ACC112 (cell line): ENCODE data around the gene PPP1R15A.
A peak's percentile ranks its signal among the peaks of the same experiment; 100 is the strongest.

Experiments
- H2AFZ ChIP-seq: fragments of 200-600 bp; sonication (generic); one replicate; pipeline ENCODE4 v1.6.0; 2017; ENCODE audit warnings: antibody characterized with exemption, low read length; ENCODE audit not compliant: unreplicated experiment
- H3K27ac ChIP-seq: fragments of 200-600 bp; sonication (generic); 2 replicates; pipeline ENCODE4 v1.5.1; 2014; ENCODE audit warnings: low read depth, mild to moderate bottlenecking, antibody characterized with exemption, low read length, moderate library complexity
- H3K27me3 ChIP-seq: fragments of 200-600 bp; sonication (generic); 2 replicates; pipeline ENCODE4 v1.6.1; 2014; ENCODE audit warnings: mild to moderate bottlenecking, antibody characterized with exemption, low read length, moderate library complexity, mixed read lengths; ENCODE audit not compliant: insufficient read depth
- H3K36me3 ChIP-seq: fragments of 200-600 bp; sonication (generic); 2 replicates; pipeline ENCODE4 v1.6.1; 2016; ENCODE audit warnings: mild to moderate bottlenecking, antibody characterized with exemption, low read length, moderate library complexity, mixed read lengths; ENCODE audit not compliant: insufficient read depth
- H3K4me1 ChIP-seq: fragments of 200-600 bp; sonication (generic); one replicate; pipeline ENCODE4 v1.6.1; 2016; ENCODE audit warnings: low read length, mixed read lengths; ENCODE audit not compliant: insufficient read depth, unreplicated experiment, control insufficient read depth
- H3K4me3 ChIP-seq: fragments of 200-600 bp; sonication (generic); 2 replicates; pipeline ENCODE4 v1.5.1; 2014; ENCODE audit warnings: mild to moderate bottlenecking, low read depth, low read length
- H3K79me2 ChIP-seq: fragments of 200-600 bp; sonication (generic); one replicate; pipeline ENCODE4 v1.6.0; 2016; ENCODE audit warnings: low read length; ENCODE audit not compliant: control insufficient read depth, unreplicated experiment, insufficient read depth

The PPP1R15A gene

GRCh38 chr19:48858984-48859710, 13.1 kb upstream of the PPP1R15A start:
- H3K27ac ChIP-seq: no peak overlapping the region
- no peak overlapping the region for H3K4me3 ChIP-seq
- H3K4me1 ChIP-seq: no peaks in the 10 kb centered on the region
- H3K36me3 ChIP-seq: peaks cover 9% of the 10 kb centered on the region
- H3K27me3 ChIP-seq: no peaks in the 10 kb centered on the region
- H3K79me2 ChIP-seq: no peaks in the 10 kb centered on the region
- no peak overlapping the region for H2AFZ ChIP-seq

GRCh38 chr19:48859711-48860572, 12.3 kb upstream of the PPP1R15A start:
- no peak overlapping the region for H3K4me3 ChIP-seq
- H3K27me3 ChIP-seq: no peaks in the 10 kb centered on the region
- H2AFZ ChIP-seq: no peak overlapping the region
- H3K79me2 ChIP-seq: peaks cover 3% of the 10 kb centered on the region
- no peak overlapping the region for H3K27ac ChIP-seq
- H3K4me1 ChIP-seq: no peaks in the 10 kb centered on the region
- H3K36me3 ChIP-seq: peaks cover 14% of the 10 kb centered on the region

GRCh38 chr19:48861313-48861712, 10.9 kb upstream of the PPP1R15A start:
- Histone ChIP-seq H2AFZ (no peak overlapping the region), H3K27ac (no peak overlapping the region), H3K4me1 (peaks cover 2% of the 10 kb centered on the region), H3K36me3 (peaks cover 15% of the 10 kb centered on the region), H3K27me3 (no peaks in the 10 kb centered on the region), H3K79me2 (peaks cover 8% of the 10 kb centered on the region), H3K4me3 (no peak overlapping the region)

GRCh38 chr19:48862827-48863226, 9.4 kb upstream of the PPP1R15A start:
- Histone ChIP-seq H3K27ac (no peak overlapping the region), H3K36me3 (peaks cover 15% of the 10 kb centered on the region), H3K27me3 (no peaks in the 10 kb centered on the region), H3K4me3 (no peak overlapping the region), H3K4me1 (peaks cover 5% of the 10 kb centered on the region), H2AFZ (no peak overlapping the region), H3K79me2 (peaks cover 22% of the 10 kb centered on the region)

- Histone ChIP-seq H3K4me3 (peak overlapping the region; percentile 97), H3K27ac (peak overlapping the region; percentile 55), H3K36me3 (peaks cover 10% of the 10 kb centered on the region; the same call in 1 of the 2 replicates)
Observed at GRCh38 chr19:48866692-48867091, 5.5 kb upstream of the PPP1R15A start.

GRCh38 chr19:48867123-48867745, 5.0 kb upstream of the PPP1R15A start:
- peaks cover 22% of the 10 kb centered on the region for H3K79me2 ChIP-seq
- no peaks in the 10 kb centered on the region for H3K27me3 ChIP-seq
- no peak overlapping the region for H2AFZ ChIP-seq
- peaks cover 12% of the 10 kb centered on the region for H3K4me1 ChIP-seq
- peak overlapping the region; percentile 89 for H3K27ac ChIP-seq
- peak overlapping the region; percentile 97 for H3K4me3 ChIP-seq
- H3K36me3 ChIP-seq: peaks cover 10% of the 10 kb centered on the region; the same call in 1 of the 2 replicates

More at GRCh38 chr19:48866692-48867091, 5.5 kb upstream of the PPP1R15A start:
- Histone ChIP-seq H3K79me2 (peaks cover 22% of the 10 kb centered on the region), H3K27me3 (no peaks in the 10 kb centered on the region), H2AFZ (no peak overlapping the region), H3K4me1 (peaks cover 12% of the 10 kb centered on the region)

- peaks cover 12% of the 10 kb centered on the region for H3K4me1 ChIP-seq
- peaks cover 10% of the 10 kb centered on the region; the same call in 1 of the 2 replicates for H3K36me3 ChIP-seq
- H3K27ac ChIP-seq: peak overlapping the region; percentile 89
- peaks cover 26% of the 10 kb centered on the region for H3K79me2 ChIP-seq
- H2AFZ ChIP-seq: peak overlapping the region; percentile 68
- no peaks in the 10 kb centered on the region for H3K27me3 ChIP-seq
- H3K4me3 ChIP-seq: peak overlapping the region; percentile 97
Observed at GRCh38 chr19:48867746-48868113, 4.5 kb upstream of the PPP1R15A start.

GRCh38 chr19:48868114-48868886, 3.9 kb upstream of the PPP1R15A start, which contains the start of gene PLEKHA4:
TSS of gene PLEKHA4 (minus strand) at chr19:48868617. CDS start at chr19:48867620, 997 bp downstream.
- Histone ChIP-seq H3K27me3 (no peaks in the 10 kb centered on the region), H3K36me3 (peaks cover 9% of the 10 kb centered on the region), H3K79me2 (peaks cover 32% of the 10 kb centered on the region), H3K4me1 (peaks cover 12% of the 10 kb centered on the region), H3K27ac (peak within 1 kb of the TSS; percentile 89), H3K4me3 (peak within 1 kb of the TSS; percentile 97), H2AFZ (peak within 1 kb of the TSS; percentile 68)

- Histone ChIP-seq H3K27me3 (no peaks in the 10 kb centered on the region), H3K27ac (no peak overlapping the region), H3K4me3 (no peak overlapping the region), H2AFZ (no peak overlapping the region), H3K36me3 (peaks cover 15% of the 10 kb centered on the region), H3K79me2 (peaks cover 43% of the 10 kb centered on the region), H3K4me1 (peaks cover 12% of the 10 kb centered on the region)
Observed at GRCh38 chr19:48870048-48870447, 2.2 kb upstream of the PPP1R15A start.
